ENCODE measurements around the gene PLEKHM1. TPM values are rescaled to one million over a fixed set of nuclear protein-coding genes. Genes with fewer than 3 reads are reported as not detected.
A peak's percentile ranks its signal among the peaks of the same experiment; 100 is the strongest.
"Not testable (repeated sequence)": the region's sequence is repeated elsewhere in the genome, so short reads cannot be mapped to it uniquely, and the experiment has no call there.

PLEKHM1 gene
- 44.1 and 62.4 TPM in 2 replicates for total RNA-seq

GRCh38 chr17:45490615-45491433 is at the start of gene PLEKHM1:
TSS of gene PLEKHM1 (minus strand) at chr17:45490721. CDS start at chr17:45482484, 8,237 bp downstream.
- DNase-seq (peak; percentile 82), ATAC-seq (ENCODE audit: low read depth) (peak; percentile 96)
- POLR2A ChIA-PET; H3K36me3 Mint-ChIP-seq (ENCODE audit: low read depth); intact Hi-C loops (cut with micrococcal nuclease); H3K9me3 Mint-ChIP-seq; CTCF ChIA-PET; H3K27me3 Mint-ChIP-seq: not testable (repeated sequence)
- H3K27ac Mint-ChIP-seq: peak within 1 kb of the TSS; percentile 87
- H3K4me3 Mint-ChIP-seq: peak within 1 kb of the TSS; percentile 88
- H3K4me1 Mint-ChIP-seq: peaks cover 24% of the 10 kb centered on the region

- DNase-seq; H3K4me3 Mint-ChIP-seq; H3K36me3 Mint-ChIP-seq (ENCODE audit: low read depth); H3K9me3 Mint-ChIP-seq; CTCF ChIA-PET; ATAC-seq (ENCODE audit: low read depth); H3K27me3 Mint-ChIP-seq; H3K27ac Mint-ChIP-seq; H3K4me1 Mint-ChIP-seq; POLR2A ChIA-PET; intact Hi-C loops (cut with micrococcal nuclease): not testable (repeated sequence)
These were observed 47.6 kb upstream of the PLEKHM1 start for GRCh38 chr17:45538168-45538567.

DNA sequence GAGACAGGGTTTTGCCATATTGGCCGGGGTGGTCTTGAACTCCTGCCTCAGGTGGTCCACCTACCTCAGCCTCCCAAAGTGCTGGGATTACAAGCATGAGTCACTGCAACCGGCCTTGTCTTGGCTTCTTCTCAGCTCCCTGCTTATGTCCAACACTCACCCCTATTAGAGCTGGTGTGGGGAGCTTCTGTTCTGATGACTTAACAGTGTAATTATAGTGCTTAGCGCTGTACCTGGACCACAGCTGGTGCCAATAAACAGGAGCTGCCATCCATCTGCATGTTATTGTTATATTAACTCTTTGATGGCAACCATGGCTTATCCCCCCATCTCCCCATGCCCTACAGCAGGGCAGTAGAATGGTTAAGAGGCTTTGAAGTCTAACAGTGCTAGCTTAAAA is 15.6 kb upstream of the PLEKHM1 start:
- POLR2A ChIA-PET; CTCF ChIA-PET; H3K4me1 Mint-ChIP-seq; H3K9me3 Mint-ChIP-seq; DNase-seq; ATAC-seq (ENCODE audit: low read depth); H3K4me3 Mint-ChIP-seq; H3K27me3 Mint-ChIP-seq; intact Hi-C loops (cut with micrococcal nuclease); H3K27ac Mint-ChIP-seq: not testable (repeated sequence)
- H3K36me3 Mint-ChIP-seq (ENCODE audit: low read depth): peaks cover 11% of the 10 kb centered on the region

DNA sequence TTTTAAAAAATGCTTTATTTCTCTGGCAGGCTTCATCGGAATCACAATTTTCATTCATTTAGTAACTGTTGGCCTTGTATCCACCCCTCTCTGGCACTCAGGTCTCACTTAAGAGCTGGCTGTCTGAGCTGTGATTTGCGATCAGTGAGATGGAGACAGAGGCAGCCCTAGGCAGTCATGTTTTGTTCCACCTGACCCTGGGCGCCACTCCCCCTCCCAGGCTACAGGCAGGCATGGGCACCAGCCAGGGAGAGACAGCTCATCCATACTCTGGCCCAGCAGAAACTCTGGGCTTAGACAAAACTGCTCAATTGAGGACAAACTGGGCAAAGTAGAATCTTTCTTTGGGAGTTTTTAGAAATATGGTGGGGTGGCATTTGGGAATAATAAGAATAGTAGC is 14.7 kb upstream of the PLEKHM1 start:
- H3K9me3 Mint-ChIP-seq; ATAC-seq (ENCODE audit: low read depth); H3K4me1 Mint-ChIP-seq; CTCF ChIA-PET; H3K27ac Mint-ChIP-seq; DNase-seq; H3K4me3 Mint-ChIP-seq; H3K27me3 Mint-ChIP-seq; intact Hi-C loops (cut with micrococcal nuclease); POLR2A ChIA-PET: not testable (repeated sequence)
- peaks cover 11% of the 10 kb centered on the region for H3K36me3 Mint-ChIP-seq (ENCODE audit: low read depth)

DNA sequence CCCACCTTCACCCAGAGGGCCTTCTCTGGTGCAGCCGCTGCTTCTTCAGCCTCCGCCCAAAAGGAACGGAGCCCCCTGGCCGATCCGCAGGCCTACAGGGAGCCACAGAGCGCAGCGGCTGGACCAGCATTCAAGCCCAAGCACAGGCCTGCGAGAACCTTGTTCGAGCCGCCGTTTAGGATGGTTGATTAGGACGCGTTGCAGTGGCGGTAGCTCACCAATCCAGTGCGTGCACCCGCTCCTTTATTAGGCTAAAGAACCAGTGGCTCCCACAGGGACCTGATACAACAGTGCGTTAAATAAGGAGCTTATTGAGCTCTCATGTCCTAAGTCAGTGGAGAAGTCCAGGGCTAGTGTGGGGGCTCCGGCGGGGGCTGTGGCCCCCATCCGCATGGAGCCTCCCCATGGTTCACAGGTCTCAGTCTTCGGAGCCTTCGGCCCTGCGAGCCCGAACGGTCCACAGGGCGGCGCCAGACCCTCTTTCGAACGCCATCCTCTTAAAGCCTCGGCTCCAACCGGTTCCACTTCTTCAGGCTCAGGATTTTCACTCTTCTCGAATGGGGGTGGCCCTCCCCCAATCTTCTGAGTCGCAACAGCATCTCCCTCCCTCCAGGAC is 10.7 kb upstream of the PLEKHM1 start:
- H3K27ac Mint-ChIP-seq; H3K4me3 Mint-ChIP-seq; H3K36me3 Mint-ChIP-seq (ENCODE audit: low read depth); H3K27me3 Mint-ChIP-seq; H3K4me1 Mint-ChIP-seq; intact Hi-C loops (cut with micrococcal nuclease); POLR2A ChIA-PET; ATAC-seq (ENCODE audit: low read depth); DNase-seq; H3K9me3 Mint-ChIP-seq; CTCF ChIA-PET: not testable (repeated sequence)

DNA sequence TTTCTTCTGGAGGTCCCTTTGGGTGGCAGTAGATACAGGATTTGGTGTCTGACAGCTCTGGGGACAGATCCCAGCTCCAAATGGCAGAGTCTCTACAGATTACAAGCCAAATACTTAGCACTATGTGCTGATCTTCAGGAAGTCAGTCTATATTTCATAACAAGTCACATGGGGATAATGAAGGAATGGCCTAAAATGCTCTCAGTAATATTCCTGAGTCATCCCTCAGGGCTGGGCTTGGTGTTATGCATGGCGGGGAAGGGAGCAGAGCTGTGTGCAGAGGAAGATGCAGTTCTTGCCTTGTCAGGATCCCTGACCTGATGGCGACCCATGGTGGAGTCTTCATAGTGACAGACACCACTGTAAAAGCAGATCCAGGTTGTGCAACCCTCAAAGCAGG is 10.0 kb upstream of the PLEKHM1 start:
- H3K4me1 Mint-ChIP-seq; DNase-seq; ATAC-seq (ENCODE audit: low read depth); POLR2A ChIA-PET; H3K27ac Mint-ChIP-seq; H3K36me3 Mint-ChIP-seq (ENCODE audit: low read depth); H3K27me3 Mint-ChIP-seq; H3K4me3 Mint-ChIP-seq; H3K9me3 Mint-ChIP-seq; CTCF ChIA-PET; intact Hi-C loops (cut with micrococcal nuclease): not testable (repeated sequence)

GRCh38 chr17:45499208-45499607 is 8.7 kb upstream of the PLEKHM1 start:
- H3K4me3 Mint-ChIP-seq; POLR2A ChIA-PET; ATAC-seq (ENCODE audit: low read depth); H3K36me3 Mint-ChIP-seq (ENCODE audit: low read depth); H3K4me1 Mint-ChIP-seq; H3K9me3 Mint-ChIP-seq; DNase-seq; CTCF ChIA-PET; H3K27ac Mint-ChIP-seq; intact Hi-C loops (cut with micrococcal nuclease); H3K27me3 Mint-ChIP-seq: not testable (repeated sequence)

DNA sequence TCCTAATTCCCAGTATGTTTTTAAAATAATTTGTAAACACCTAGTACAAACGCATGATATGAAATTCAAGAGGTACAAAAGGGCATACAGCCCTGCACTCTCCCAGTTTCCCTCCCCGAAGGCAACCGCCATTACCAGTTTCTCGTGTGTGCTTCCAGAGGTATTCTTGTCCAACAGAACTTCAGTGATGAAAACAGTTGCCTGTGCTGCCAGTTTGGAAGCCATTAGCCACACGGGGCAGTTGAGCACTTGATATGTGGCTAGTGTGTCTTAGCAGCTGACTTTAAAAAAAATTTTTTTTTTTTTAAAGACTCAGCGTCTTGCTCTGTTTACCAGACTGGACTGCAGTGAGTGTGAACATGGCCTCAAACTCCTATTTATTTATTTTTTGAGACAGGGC is 7.9 kb upstream of the PLEKHM1 start:
- ATAC-seq (ENCODE audit: low read depth); H3K4me1 Mint-ChIP-seq; H3K4me3 Mint-ChIP-seq; CTCF ChIA-PET; H3K27ac Mint-ChIP-seq; H3K9me3 Mint-ChIP-seq; H3K27me3 Mint-ChIP-seq; DNase-seq; H3K36me3 Mint-ChIP-seq (ENCODE audit: low read depth); intact Hi-C loops (cut with micrococcal nuclease); POLR2A ChIA-PET: not testable (repeated sequence)

GRCh38 chr17:45497449-45497848 is 6.9 kb upstream of the PLEKHM1 start:
- CTCF ChIA-PET: not testable (repeated sequence)

DNA sequence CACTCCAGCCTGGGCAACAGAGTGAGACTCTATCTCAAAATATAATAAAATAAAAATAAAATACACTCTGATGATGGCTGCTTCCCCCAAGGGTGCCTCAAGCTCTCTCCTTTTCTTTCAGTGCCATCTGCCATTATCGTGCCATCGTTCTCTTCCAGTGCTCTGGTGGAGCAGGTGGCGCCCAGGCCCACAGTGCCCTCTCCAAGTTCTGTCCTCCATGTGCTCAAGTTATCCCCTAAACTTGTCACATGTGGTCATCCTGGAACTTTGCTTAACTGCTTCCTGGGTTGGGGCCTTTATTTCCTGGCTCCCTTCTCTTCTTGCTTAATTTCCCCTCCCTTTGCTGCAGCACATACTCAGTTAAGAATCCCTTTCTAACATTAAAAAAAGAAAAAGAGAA is 6.0 kb upstream of the PLEKHM1 start:
- H3K36me3 Mint-ChIP-seq (ENCODE audit: low read depth); H3K27me3 Mint-ChIP-seq; intact Hi-C loops (cut with micrococcal nuclease); H3K4me3 Mint-ChIP-seq; CTCF ChIA-PET; DNase-seq; H3K27ac Mint-ChIP-seq; H3K4me1 Mint-ChIP-seq; H3K9me3 Mint-ChIP-seq; ATAC-seq (ENCODE audit: low read depth); POLR2A ChIA-PET: not testable (repeated sequence)

More at GRCh38 chr17:45497449-45497848, 6.9 kb upstream of the PLEKHM1 start:
- H3K36me3 Mint-ChIP-seq (ENCODE audit: low read depth); intact Hi-C loops (cut with micrococcal nuclease); POLR2A ChIA-PET; H3K9me3 Mint-ChIP-seq; H3K27ac Mint-ChIP-seq; H3K4me1 Mint-ChIP-seq; H3K4me3 Mint-ChIP-seq; H3K27me3 Mint-ChIP-seq; ATAC-seq (ENCODE audit: low read depth); DNase-seq: not testable (repeated sequence)

- not testable (repeated sequence) for H3K9me3 Mint-ChIP-seq
These were observed 4.0 kb upstream of the PLEKHM1 start for GRCh38 chr17:45494556-45494955.

GRCh38 chr17:45492156-45492555 is 1.6 kb upstream of the PLEKHM1 start:
- H3K36me3 Mint-ChIP-seq (ENCODE audit: low read depth); H3K9me3 Mint-ChIP-seq; POLR2A ChIA-PET; ATAC-seq (ENCODE audit: low read depth); intact Hi-C loops (cut with micrococcal nuclease); H3K4me3 Mint-ChIP-seq; H3K27ac Mint-ChIP-seq; CTCF ChIA-PET; H3K27me3 Mint-ChIP-seq; DNase-seq: not testable (repeated sequence)
- H3K4me1 Mint-ChIP-seq: peaks cover 24% of the 10 kb centered on the region

More at GRCh38 chr17:45494556-45494955, 4.0 kb upstream of the PLEKHM1 start:
- H3K27me3 Mint-ChIP-seq; CTCF ChIA-PET; H3K27ac Mint-ChIP-seq; ATAC-seq (ENCODE audit: low read depth); POLR2A ChIA-PET; DNase-seq; H3K36me3 Mint-ChIP-seq (ENCODE audit: low read depth); H3K4me3 Mint-ChIP-seq; intact Hi-C loops (cut with micrococcal nuclease): not testable (repeated sequence)
- peaks cover 11% of the 10 kb centered on the region for H3K4me1 Mint-ChIP-seq
